ENCODE results near the gene KRTAP10-6. TPM values are rescaled to one million over a fixed set of nuclear protein-coding genes. Genes with fewer than 3 reads are reported as not detected.
"Not testable (repeated sequence)": the region's sequence is repeated elsewhere in the genome, so short reads cannot be mapped to it uniquely, and the experiment has no call there.

KRTAP10-6 gene
- total RNA-seq, 2 experiments from 2014 or later = not detected

- not testable (repeated sequence) for H3K4me3 Mint-ChIP-seq, H3K4me1 Mint-ChIP-seq, H3K27me3 Mint-ChIP-seq, ATAC-seq, H3K36me3 Mint-ChIP-seq, H3K27ac Mint-ChIP-seq
- DNase-seq = peak; percentile 15
- CTCF ChIA-PET = interaction anchor here (0.7 to 1.1 kb wide), 2 partner anchors 113 to 219 kb away, joined by 3 to 4 read pairs; no protein-coding TSS in a partner anchor
- H3K9me3 Mint-ChIP-seq (ENCODE audit: low read depth) = peaks cover 16% of the 10 kb centered on the region
Observed at GRCh38 chr21:44573630-44574456, 18.5 kb downstream of the KRTAP10-6 start, which contains the start of gene KRTAP10-4. Gene KRTAP10-4 (plus strand): TSS chr21:44573729. CDS start chr21:44573759, 30 bp downstream.

DNA sequence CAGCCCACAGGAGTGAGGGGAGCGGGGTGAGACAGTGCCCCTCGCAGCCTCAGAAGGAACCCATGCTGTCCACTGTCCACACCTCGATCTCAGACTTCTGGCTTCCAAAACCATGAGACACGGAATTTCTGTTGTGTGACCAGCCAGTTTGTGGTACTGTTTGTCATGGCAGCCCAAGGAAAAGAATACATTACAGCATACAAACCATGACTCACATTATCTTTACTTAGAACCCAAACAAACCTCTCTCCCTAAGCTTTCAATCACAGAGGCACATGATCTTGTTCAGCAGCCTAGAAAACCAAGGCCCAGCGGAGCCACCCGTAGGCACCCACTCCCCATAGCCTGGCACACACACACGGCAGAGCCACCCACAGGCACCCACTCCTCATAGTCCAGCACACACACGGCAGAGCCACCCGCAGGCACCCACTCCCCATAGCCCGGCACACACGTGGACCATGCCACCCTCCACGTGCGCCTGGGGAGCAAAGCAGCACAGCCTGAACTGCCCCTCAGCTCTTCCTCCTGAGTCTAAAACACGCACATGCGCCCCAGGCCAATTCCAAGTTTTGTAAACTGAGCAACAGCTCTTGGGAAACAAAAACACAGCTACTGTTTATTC is 19.2 kb downstream of the KRTAP10-6 start:
- peaks cover 13% of the 10 kb centered on the region for H3K9me3 Mint-ChIP-seq (ENCODE audit: low read depth)
- CTCF ChIA-PET = no interaction called here
- H3K27ac Mint-ChIP-seq = no peak overlapping the region
- no peak for ATAC-seq
- no peaks in the 10 kb centered on the region for H3K4me1 Mint-ChIP-seq
- H3K36me3 Mint-ChIP-seq = peaks cover 4% of the 10 kb centered on the region
- DNase-seq = peak; percentile 23
- no peak overlapping the region for H3K4me3 Mint-ChIP-seq
- H3K27me3 Mint-ChIP-seq = peaks cover 3% of the 10 kb centered on the region

DNA sequence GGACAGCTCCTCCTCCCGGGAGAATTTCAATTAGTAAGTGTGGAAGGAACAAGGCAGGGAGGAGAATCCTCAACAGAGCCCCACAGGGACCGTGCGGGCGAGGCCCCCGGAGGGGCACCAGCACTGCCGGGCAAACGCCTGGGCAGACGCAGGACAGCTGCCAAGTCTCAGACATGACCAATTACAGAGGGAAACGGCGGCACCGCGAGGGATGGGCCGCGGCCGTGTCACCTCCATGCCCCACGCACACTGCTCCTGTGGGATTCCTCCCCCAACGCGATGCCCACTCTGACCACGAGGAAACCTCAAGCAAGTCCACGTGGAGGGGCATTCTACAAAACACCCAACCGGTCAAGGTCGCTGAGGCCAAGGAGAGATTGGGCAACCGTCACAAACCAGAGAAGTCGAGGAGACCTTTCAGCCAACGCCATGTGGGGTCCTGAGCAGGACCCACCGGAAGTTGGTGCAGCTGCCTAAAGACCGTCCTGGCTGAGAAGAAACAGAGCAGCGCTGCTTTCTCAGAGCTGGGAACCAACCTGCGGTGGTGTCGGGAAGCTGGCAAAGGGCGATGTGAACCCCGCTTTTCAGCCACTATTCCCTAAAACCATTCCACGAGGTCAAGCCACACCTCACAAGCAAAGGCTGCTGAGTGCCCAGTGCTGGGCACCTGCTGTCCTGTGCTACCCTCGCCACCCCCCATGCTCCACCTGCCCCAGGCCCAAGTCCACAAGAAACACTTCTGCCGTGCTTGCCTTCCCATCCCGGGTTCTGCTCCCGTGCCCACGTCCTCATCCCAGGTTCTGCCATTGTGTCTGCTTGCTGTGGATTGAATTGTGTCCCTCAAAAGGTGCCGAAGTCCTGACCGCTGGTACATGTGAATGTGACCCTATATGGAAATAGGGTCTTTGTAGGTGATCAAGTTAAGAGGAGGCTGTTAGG is 20.2 kb downstream of the KRTAP10-6 start:
- Mint-ChIP-seq H3K36me3 (no peaks in the 10 kb centered on the region), H3K4me1 (no peaks in the 10 kb centered on the region), H3K9me3 (ENCODE audit: low read depth) (peaks cover 5% of the 10 kb centered on the region), H3K4me3 (no peak overlapping the region), H3K27me3 (peaks cover 3% of the 10 kb centered on the region), H3K27ac (no peak overlapping the region)
- ATAC-seq (no peak), DNase-seq (peak; percentile 39)
- CTCF ChIA-PET = no interaction called here

GRCh38 chr21:44571296-44571695 is 21.0 kb downstream of the KRTAP10-6 start:
- peaks cover 2% of the 10 kb centered on the region for H3K9me3 Mint-ChIP-seq (ENCODE audit: low read depth)
- ATAC-seq (no peak), DNase-seq (peak; percentile 16)
- no peaks in the 10 kb centered on the region for H3K4me1 Mint-ChIP-seq
- H3K27ac Mint-ChIP-seq = no peak overlapping the region
- peaks cover 3% of the 10 kb centered on the region for H3K27me3 Mint-ChIP-seq
- H3K36me3 Mint-ChIP-seq = no peaks in the 10 kb centered on the region
- CTCF ChIA-PET = no interaction called here
- H3K4me3 Mint-ChIP-seq = no peak overlapping the region

DNA sequence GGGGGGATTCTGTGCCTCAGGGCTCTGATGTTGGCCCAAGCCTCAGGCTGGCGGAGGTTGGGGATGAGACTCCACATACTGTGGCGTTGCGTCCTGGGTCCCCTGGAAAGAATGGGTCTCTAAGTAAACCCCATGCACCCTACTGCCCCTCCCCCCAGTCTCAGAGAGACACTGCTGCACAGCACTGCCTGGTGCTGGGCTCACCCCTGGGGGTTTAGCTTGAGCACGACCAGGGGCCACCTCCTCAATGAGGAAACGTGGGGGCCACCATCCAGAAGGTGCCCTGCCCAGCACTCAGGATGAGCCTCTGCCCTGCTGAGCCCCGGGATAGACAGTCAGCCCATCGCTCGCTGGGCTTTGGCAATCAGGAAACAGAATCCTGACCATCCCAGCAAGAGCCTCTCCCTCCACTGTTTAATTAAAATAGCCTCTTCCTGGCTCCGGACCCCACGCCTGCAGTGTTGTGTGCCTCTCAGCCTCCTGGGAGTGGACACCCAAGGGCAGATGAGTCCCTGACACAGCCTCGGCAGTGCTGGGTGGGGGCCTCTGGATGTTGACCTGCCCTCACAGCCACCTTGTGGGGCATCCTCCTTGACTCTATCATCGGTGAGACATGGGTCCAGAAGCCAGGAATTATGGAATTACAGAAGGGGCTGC is 22.3 kb downstream of the KRTAP10-6 start:
- Mint-ChIP-seq H3K36me3 (no peaks in the 10 kb centered on the region), H3K9me3 (ENCODE audit: low read depth) (no peaks in the 10 kb centered on the region), H3K27ac (no peak overlapping the region), H3K4me3 (no peak overlapping the region), H3K27me3 (peaks cover 3% of the 10 kb centered on the region), H3K4me1 (peaks cover 6% of the 10 kb centered on the region)
- DNase-seq (peak; percentile 34), ATAC-seq (no peak)
- CTCF ChIA-PET = no interaction called here

DNA sequence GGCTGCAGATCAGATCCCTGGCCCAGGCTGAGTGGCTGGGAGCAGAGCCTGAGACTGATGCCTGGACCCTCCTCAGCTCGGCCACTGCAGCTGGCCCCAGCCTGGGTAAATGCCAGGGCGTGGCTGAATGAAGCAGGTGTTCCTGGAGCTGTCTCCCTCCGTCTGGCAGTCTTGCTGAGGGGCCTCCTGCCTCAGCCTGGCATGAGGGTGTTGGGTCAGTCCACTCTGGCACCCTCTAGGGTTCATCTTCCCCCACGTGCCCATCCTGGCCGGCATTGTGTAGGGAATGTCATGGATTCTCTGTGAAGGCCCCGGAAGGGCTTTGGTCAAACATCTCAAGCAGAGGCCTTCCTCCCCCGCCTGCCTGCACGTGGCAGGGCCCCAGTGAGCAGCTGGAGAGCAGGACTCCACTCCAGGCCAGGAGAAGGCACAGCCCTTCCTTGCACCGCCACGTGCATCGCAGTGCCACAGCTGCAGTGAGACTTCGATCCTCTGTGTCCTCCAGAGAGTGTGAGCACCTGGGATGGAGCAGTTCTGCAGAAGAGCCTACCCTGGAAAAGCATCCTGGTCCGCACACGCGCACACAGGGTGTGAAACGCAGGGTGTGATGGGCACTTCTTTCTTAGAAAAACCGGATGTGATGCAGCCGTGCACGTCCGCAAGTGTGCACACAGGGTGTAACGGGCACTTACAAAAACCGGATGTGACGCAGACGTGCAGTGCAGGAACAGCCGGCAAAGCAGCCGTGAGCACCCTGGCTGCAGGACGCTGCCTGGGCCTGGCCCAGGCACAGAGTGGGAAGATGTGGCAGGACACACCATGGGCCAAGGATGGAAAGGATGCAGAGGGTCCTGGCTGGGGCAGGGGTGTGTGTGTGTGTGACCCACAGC is 23.4 kb downstream of the KRTAP10-6 start:
- no peak overlapping the region for H3K4me3 Mint-ChIP-seq
- CTCF ChIA-PET = no interaction called here
- no peak for ATAC-seq
- peak overlapping the region; percentile 42 for H3K27ac Mint-ChIP-seq
- peaks cover 12% of the 10 kb centered on the region for H3K4me1 Mint-ChIP-seq
- no peaks in the 10 kb centered on the region for H3K27me3 Mint-ChIP-seq
- H3K9me3 Mint-ChIP-seq (ENCODE audit: low read depth) = no peaks in the 10 kb centered on the region
- peaks cover under 1% of the 10 kb centered on the region for H3K36me3 Mint-ChIP-seq
- peak; percentile 34 for DNase-seq

- Mint-ChIP-seq H3K9me3 (ENCODE audit: low read depth) (no peaks in the 10 kb centered on the region), H3K27ac (no peak overlapping the region), H3K4me1 (peaks cover 12% of the 10 kb centered on the region), H3K4me3 (no peak overlapping the region), H3K36me3 (peaks cover 3% of the 10 kb centered on the region), H3K27me3 (no peaks in the 10 kb centered on the region)
- peak; percentile 31 for DNase-seq
- CTCF ChIA-PET = no interaction called here
- no peak for ATAC-seq
Observed at GRCh38 chr21:44568261-44568660, 24.0 kb downstream of the KRTAP10-6 start.

DNA sequence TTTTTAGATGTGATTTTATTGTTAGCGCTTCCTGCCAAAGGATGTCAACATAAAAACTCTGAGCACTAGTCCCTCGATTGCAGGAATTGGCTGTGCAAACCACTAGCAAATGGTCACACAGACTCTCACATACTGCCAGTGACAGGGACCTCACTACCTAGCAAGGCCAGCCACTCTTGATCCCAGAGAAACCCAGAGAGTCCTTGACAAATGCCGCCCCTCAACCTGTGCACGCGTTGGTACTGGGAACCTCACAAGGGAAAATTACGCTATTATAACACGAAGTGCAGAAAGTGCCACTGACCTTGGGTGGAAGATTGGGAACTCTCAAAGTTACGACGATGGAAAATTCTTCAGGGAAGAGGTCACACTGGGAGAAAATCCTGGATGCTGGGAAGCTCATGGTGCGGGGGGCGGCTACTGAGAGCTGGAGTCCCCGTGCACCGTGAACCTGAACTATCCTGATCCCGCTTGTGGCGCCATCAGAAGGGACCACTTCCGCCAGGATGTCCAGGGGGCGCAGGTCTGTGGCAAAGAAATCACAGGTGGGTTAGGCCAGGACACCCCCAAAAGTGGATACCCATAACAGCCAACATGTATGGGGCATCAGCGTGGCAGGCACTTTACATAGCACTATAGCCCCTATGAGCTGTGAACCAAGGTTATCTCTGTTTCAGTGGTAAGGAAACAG is 24.7 kb downstream of the KRTAP10-6 start:
- ATAC-seq (no peak), DNase-seq (no peak)
- no peaks in the 10 kb centered on the region for H3K9me3 Mint-ChIP-seq (ENCODE audit: low read depth)
- H3K27ac Mint-ChIP-seq = no peak overlapping the region
- peaks cover 12% of the 10 kb centered on the region for H3K4me1 Mint-ChIP-seq
- H3K4me3 Mint-ChIP-seq = no peak overlapping the region
- peaks cover under 1% of the 10 kb centered on the region for H3K27me3 Mint-ChIP-seq
- CTCF ChIA-PET = no interaction called here
- peaks cover 4% of the 10 kb centered on the region for H3K36me3 Mint-ChIP-seq

- CTCF ChIA-PET = no interaction called here
- DNase-seq (no peak), ATAC-seq (no peak)
- Mint-ChIP-seq H3K4me1 (peaks cover 12% of the 10 kb centered on the region), H3K36me3 (peaks cover 9% of the 10 kb centered on the region), H3K9me3 (ENCODE audit: low read depth) (no peaks in the 10 kb centered on the region), H3K27ac (no peak overlapping the region), H3K4me3 (no peak overlapping the region), H3K27me3 (peaks cover 5% of the 10 kb centered on the region)
Observed at GRCh38 chr21:44566403-44566802, 25.9 kb downstream of the KRTAP10-6 start.

DNA sequence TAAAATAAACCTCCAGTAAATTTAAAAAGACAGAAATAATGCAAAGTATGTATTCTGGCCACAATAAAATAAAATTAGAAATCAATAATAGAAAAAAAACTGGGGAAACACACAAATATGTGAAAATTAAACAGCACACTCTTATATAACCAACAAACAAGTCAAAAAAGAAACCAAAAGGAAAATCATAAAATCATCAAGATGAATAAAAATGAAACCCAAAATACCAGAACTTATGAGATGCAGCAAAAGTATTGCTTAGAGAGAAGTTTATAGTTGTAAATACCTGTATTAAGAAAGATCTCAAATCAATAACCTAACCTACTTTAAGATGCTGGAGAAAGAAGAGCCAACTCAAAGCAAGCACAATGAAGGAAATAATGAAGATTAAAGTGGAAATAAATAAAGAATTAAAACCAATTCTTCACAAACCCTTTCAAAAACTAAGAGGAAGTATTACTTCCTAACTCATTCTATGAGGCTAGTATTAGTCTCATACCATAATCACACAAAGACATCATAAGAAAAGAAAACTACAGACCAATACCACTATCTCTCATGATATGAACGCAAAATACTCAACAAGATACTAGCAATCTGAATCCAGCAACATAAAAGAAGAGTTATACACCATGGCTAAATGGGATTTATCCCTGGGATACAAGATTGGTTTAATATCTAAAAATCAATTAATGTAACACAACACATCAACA is 27.3 kb downstream of the KRTAP10-6 start:
- Mint-ChIP-seq H3K9me3 (ENCODE audit: low read depth) (peaks cover under 1% of the 10 kb centered on the region), H3K36me3 (peaks cover 9% of the 10 kb centered on the region), H3K4me3 (peak overlapping the region; percentile 44), H3K27ac (peak overlapping the region; percentile 84), H3K4me1 (peaks cover 12% of the 10 kb centered on the region), H3K27me3 (peaks cover 17% of the 10 kb centered on the region)
- CTCF ChIA-PET = no interaction called here
- DNase-seq (no peak), ATAC-seq (peak; percentile 67)

GRCh38 chr21:44564099-44564498 is 28.2 kb downstream of the KRTAP10-6 start:
- CTCF ChIA-PET = no interaction called here
- no peak overlapping the region for H3K27ac Mint-ChIP-seq

More at GRCh38 chr21:44564099-44564498, 28.2 kb downstream of the KRTAP10-6 start:
- peaks cover 12% of the 10 kb centered on the region for H3K4me1 Mint-ChIP-seq
- ATAC-seq = no peak
- no peak overlapping the region for H3K4me3 Mint-ChIP-seq
- no peak for DNase-seq
- H3K9me3 Mint-ChIP-seq (ENCODE audit: low read depth) = peaks cover 2% of the 10 kb centered on the region
- peaks cover 10% of the 10 kb centered on the region for H3K36me3 Mint-ChIP-seq
- peaks cover 17% of the 10 kb centered on the region for H3K27me3 Mint-ChIP-seq

Data from activated CD8-positive, alpha-beta memory T cell treated with anti-CD3 and anti-CD28 coated beads, Interleukin-2, amount 10 ng/mL, durations not matched to agents 7 days and 5 days (primary cell).